ENCODE data around the gene DAO. TPM values are rescaled to one million over a fixed set of nuclear protein-coding genes. Genes with fewer than 3 reads are reported as not detected.

DAO gene
- total RNA-seq, 1 experiment from 2014 or later: not detected

GRCh38 chr12:108868781-108869180, 11.1 kb upstream of the DAO start:
- Histone ChIP-seq H3K23me2 (ENCODE audit: insufficient read length, low read depth, low read length, poor library complexity, severe bottlenecking) (no peaks in the 10 kb centered on the region), H3K23ac (ENCODE audit: insufficient read length, low read depth, low read length) (no peak overlapping the region), H3K4me2 (ENCODE audit: insufficient read depth, insufficient read length, low read length) (no peak overlapping the region), H3K9me3 (ENCODE audit: control insufficient read depth, low read depth, low read length) (no peaks in the 10 kb centered on the region), H3K79me2 (ENCODE audit: insufficient read depth, low read length) (no peaks in the 10 kb centered on the region), H4K8ac (replicated peaks; ENCODE audit: insufficient read length, low read depth, low read length) (no peak overlapping the region), H4K5ac (ENCODE audit: insufficient read length, low read depth, low read length) (no peak overlapping the region), H3K14ac (ENCODE audit: insufficient read depth, low read length) (no peak overlapping the region), H3K79me1 (ENCODE audit: insufficient read depth, low read depth, low read length, poor library complexity, severe bottlenecking) (no peaks in the 10 kb centered on the region), H3K27me3 (ENCODE audit: insufficient read depth, low read length) (no peaks in the 10 kb centered on the region), H2BK5ac (ENCODE audit: insufficient read length, low read length) (no peak overlapping the region), H3T11ph (ENCODE audit: low read length) (no peak overlapping the region), H3K56ac (ENCODE audit: insufficient read length, low read depth, low read length) (no peak overlapping the region), H4K20me1 (ENCODE audit: control insufficient read depth, insufficient read depth, insufficient read length) (no peaks in the 10 kb centered on the region), H2BK20ac (ENCODE audit: low read depth, low read length, poor library complexity, severe bottlenecking) (no peak overlapping the region), H2AFZ (ENCODE audit: low read length) (no peak overlapping the region), H3K9ac (ENCODE audit: extremely low read depth, insufficient read length, low read length) (no peak overlapping the region), H3K27ac (ENCODE audit: insufficient read length, low read depth, low read length) (no peak overlapping the region), H2AK5ac (ENCODE audit: insufficient read length, low read length) (no peak overlapping the region), H2BK12ac (ENCODE audit: insufficient read length, low read depth, low read length) (no peak overlapping the region), H2BK120ac (ENCODE audit: low read depth, low read length, poor library complexity, severe bottlenecking) (no peak overlapping the region), H2BK15ac (ENCODE audit: low read depth, low read length) (no peak overlapping the region), H3K4me1 (ENCODE audit: insufficient read depth, low read length) (no peaks in the 10 kb centered on the region), H4K91ac (ENCODE audit: insufficient read length, low read depth, low read length) (no peak overlapping the region), H3K4ac (ENCODE audit: low read depth, low read length) (no peak overlapping the region), H3K18ac (ENCODE audit: insufficient read length, low read depth, low read length) (no peak overlapping the region)
- Mint-ChIP-seq H3K27me3 (ENCODE audit: low read depth) (no peaks in the 10 kb centered on the region), H3K9me3 (no peaks in the 10 kb centered on the region; a peak in 1 of 5 replicates), H3K4me1 (no peaks in the 10 kb centered on the region), H3K36me3 (ENCODE audit: insufficient read depth in 1 of 3, low read depth in 3 of 3) (no peaks in the 10 kb centered on the region; a peak in 1 of 7 replicates), H3K4me3 (no peak overlapping the region), H3K27ac (no peak overlapping the region; a peak in 1 of 7 replicates)
- TF ChIP-seq CTCF (conservative IDR thresholded peaks at IDR 0.05): no peak
- no CpG with 5 or more reads among the region's 4 CpGs for WGBS (ENCODE audit: extremely low coverage, insufficient read length, low lambda C conversion rate)
- no peak for DNase-seq

Measured in H9 (cell line).